HG02973 (cell line): ENCODE data around the gene CNFN.

ENCODE experiments used
- ATAC-seq: cut with Tn5 transposase; IDR thresholded peaks from one replicate; pipeline ENCODE4 v1.9.1; 2021; ENCODE audit warnings: moderate library complexity; ENCODE audit not compliant: unreplicated experiment

Gene CNFN

GRCh38 chr19:42389899-42390298 lies at the start of gene CNFN:
Gene CNFN (minus strand): TSS chr19:42390297. CDS start chr19:42389037, 1,260 bp downstream.
- no peak for ATAC-seq

DNA sequence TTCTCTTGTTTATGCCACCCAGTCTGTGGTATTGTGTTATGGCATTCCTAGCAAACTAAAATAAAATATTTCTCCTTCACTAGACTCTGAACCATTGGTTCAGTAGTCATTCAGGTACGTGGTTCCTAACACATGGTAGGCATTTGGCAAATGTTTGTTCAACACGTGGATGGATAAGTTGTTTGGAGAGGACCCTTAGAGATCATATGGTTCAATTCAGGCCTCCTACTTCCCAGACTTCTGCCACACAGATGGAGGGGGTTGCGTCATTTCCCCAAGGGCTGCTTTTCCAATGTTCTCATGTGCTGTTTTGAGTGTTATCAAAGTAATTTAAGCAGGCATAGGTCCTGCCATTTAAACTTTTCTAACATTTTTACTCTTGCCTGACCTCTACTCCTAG lies 45.9 kb upstream of the CNFN start:
- ATAC-seq: no peak

GRCh38 chr19:42435316-42435715 lies 45.2 kb upstream of the CNFN start:
- no peak for ATAC-seq

DNA sequence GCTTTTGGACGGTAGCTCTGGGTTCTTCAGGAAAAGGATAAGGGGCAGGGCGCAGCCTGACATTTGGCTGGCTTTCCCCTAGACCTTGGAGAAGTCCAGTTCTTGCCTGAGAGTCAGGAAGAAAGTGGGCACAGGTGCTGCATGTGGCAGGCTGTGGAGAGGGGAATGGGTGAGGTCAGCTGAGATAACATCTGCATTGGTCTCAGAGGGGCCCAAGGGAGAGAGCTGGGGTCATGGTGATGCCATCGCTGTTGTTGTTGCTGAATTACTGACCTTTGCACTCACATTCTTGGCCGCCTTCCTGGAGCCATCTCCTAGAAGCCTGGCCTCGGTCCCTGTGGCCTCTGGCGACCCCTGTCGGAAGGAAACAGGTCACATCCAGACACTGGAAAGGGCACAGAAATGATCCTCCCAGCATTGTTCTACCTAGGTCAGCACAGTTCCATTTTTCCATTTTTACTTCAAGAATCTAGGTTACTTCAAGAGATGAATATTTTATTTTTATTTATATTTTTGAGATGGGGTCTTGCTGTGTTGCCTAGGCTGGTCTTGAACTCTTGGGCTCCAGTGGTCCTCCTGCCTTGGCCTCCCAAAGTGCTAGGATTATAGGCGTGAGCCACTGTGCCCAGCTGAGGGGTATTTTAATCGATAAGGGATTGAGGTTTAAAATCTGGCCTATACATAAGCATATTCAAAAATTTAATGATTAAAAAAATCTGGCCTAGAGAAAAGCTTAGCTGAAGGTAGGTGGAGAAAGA lies 43.6 kb upstream of the CNFN start:
- no peak for ATAC-seq

DNA sequence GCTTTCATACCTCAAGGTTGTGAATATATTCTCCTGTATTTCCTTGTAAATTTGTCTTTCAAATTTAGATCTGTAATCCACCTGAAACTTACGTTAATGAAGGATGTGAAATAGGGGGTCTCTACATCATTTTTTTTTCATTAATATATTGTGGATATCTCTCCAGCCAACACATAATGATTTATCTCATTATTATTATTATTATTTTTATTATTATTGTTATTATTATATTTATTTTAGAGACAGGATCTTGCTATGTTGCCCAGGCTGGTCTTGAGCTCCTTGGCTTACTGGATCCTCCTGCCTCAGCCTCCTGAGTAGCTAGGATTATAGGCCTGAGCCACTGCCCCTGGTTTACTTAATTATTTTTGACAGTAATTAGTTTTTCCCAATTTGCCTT lies 41.4 kb upstream of the CNFN start:
- no peak for ATAC-seq

GRCh38 chr19:42428676-42429075 lies 38.6 kb upstream of the CNFN start:
- no peak for ATAC-seq

- ATAC-seq: no peak
Measured at GRCh38 chr19:42427313-42427712, 37.2 kb upstream of the CNFN start, which contains the start of gene LIPE. Gene LIPE (minus strand): TSS chr19:42427388. CDS start chr19:42427149, 239 bp downstream.

GRCh38 chr19:42426643-42427042 lies 36.5 kb upstream of the CNFN start:
- ATAC-seq: no peak

GRCh38 chr19:42424712-42425131 lies 34.6 kb upstream of the CNFN start:
- ATAC-seq: no peak

DNA sequence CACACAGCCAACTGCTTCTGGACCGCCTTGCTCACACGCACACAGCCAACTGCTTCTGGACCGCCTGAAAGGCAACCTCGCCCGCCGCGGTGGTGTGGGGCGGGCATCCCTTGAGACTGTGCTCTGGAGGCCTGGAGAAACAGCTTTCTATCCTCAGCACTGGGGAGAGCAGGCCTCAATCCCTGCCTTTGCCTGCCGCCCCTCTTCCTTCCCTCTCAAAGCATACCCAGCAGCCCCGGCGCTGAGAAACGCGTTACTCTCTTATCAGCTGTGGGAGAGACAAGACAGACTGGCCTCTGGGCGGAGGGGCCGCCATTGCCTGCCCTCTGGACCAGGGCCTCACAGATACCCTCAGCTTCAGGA lies 34.2 kb upstream of the CNFN start:
- ATAC-seq: no peak

GRCh38 chr19:42423462-42424344 lies 33.6 kb upstream of the CNFN start:
- peak; percentile 78 for ATAC-seq

DNA sequence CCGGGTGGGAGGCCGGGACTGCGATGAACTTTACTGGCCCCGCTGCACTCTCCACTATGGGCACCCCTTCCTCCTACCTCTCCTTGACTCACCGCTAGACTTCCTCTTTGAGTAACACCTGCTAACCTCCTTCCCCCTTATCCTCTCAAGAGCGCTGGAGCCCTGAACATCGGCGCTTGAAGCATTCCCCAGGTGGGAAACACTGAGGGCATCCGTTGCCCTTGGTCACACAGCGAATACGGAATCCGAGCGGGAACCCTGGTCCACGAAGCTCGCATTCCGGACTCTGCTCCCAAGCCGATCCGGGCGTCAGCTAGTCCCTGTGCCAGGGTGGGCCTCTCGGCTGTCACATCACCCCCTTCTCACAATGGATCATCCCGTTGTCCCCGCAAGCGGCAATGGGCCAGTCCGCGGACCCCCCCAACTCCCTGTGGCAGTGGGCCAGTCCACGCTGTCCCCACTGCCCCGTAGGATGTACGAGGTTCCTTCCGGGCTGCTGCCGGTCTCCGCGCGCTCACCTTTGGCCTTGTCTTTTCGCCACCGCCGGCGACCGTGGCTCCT lies 32.9 kb upstream of the CNFN start:
- ATAC-seq: peak; percentile 26

- no peak for ATAC-seq
Measured at GRCh38 chr19:42422092-42422900, 32.2 kb upstream of the CNFN start.

- no peak for ATAC-seq
Measured at GRCh38 chr19:42421591-42422031, 31.5 kb upstream of the CNFN start.

- ATAC-seq: no peak
Measured at GRCh38 chr19:42421101-42421500, 31.0 kb upstream of the CNFN start.

- no peak for ATAC-seq
Measured at GRCh38 chr19:42420055-42420544, 30.0 kb upstream of the CNFN start.

GRCh38 chr19:42419309-42419708 lies 29.2 kb upstream of the CNFN start:
- ATAC-seq: no peak

DNA sequence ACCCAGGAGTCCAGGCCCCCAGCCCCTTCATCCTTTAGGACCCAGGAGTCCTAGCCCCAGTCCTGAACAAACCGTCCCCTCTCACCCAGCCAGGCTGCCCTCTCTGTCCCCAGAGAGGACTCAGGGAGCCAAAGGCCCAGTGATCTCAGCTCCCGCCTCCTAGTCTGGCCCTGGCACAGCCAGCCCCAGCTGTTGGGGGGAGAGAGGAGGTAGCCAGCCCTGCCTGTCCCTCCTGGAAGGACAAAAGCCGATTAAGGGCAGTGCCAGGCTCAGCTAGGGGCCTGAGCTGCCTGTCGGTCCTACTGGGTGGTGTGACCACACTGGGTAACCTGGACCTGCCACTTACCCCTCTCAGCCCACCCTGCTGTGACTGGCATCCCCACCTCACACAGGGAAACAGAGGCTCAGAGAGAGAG lies 22.6 kb upstream of the CNFN start:
- ATAC-seq: no peak

GRCh38 chr19:42412227-42412626 lies 22.1 kb upstream of the CNFN start:
- ATAC-seq: no peak

- no peak for ATAC-seq
Measured at GRCh38 chr19:42411581-42412178, 21.6 kb upstream of the CNFN start.
